HFFc6 (cell line): Measurements from ENCODE around the gene ALDH3B1. TPM values are rescaled to one million over a fixed set of nuclear protein-coding genes. Genes with fewer than 3 reads are reported as not detected.

Experiments
- DNase-seq: peaks from one replicate; pipeline ENCODE4 v3.0.0-alpha.2; 2018
- H3K27ac Mint-ChIP-seq: 2 replicates; pipeline ENCODE4 v1.8.0; 2020; ENCODE audit warnings: mild to moderate bottlenecking, mixed read lengths
- H3K27me3 Mint-ChIP-seq: 2 replicates; pipeline ENCODE4 v1.8.0; 2021; ENCODE audit warnings: mild to moderate bottlenecking, moderate library complexity, mixed read lengths; ENCODE audit not compliant: insufficient read depth
- H3K36me3 Mint-ChIP-seq: 2 replicates; pipeline ENCODE4 v1.8.0; 2021; ENCODE audit warnings: low read depth, mixed read lengths
- H3K4me1 Mint-ChIP-seq: 2 replicates; pipeline ENCODE4 v1.8.0; 2020; ENCODE audit warnings: low read depth, mixed read lengths
- H3K4me3 Mint-ChIP-seq: 2 replicates; pipeline ENCODE4 v1.8.0; 2020; ENCODE audit warnings: mild to moderate bottlenecking, moderate library complexity, mixed read lengths
- H3K9me3 Mint-ChIP-seq: 2 replicates; pipeline ENCODE4 v1.8.0; 2020; ENCODE audit warnings: mild to moderate bottlenecking, mixed read lengths
- total RNA-seq, 6 experiments: library from RNA; stranded (reverse); fragmentation: NEBNext Ultra II Directional; extraction: Animal tissue kit (Norgen Biotek cat#: 25700); gene quantifications; 2 replicates in 1 of 6; 3 replicates in 5 of 6; pipeline ENCODE4 v1.2.3, GENCODE V29; 2021
- TF ChIP-seq, protein P1 (sequence below): fragments of 200-600 bp; sonication (generic); IDR thresholded peaks from 2 replicates; pipeline ENCODE4 v1.5.0; 2021; ENCODE audit warnings: antibody characterized with exemption, mild to moderate bottlenecking

Gene ALDH3B1
- total RNA-seq, 6 experiments from 2014 or later: 29.5 to 47.4 (median 43.4) TPM

DNA sequence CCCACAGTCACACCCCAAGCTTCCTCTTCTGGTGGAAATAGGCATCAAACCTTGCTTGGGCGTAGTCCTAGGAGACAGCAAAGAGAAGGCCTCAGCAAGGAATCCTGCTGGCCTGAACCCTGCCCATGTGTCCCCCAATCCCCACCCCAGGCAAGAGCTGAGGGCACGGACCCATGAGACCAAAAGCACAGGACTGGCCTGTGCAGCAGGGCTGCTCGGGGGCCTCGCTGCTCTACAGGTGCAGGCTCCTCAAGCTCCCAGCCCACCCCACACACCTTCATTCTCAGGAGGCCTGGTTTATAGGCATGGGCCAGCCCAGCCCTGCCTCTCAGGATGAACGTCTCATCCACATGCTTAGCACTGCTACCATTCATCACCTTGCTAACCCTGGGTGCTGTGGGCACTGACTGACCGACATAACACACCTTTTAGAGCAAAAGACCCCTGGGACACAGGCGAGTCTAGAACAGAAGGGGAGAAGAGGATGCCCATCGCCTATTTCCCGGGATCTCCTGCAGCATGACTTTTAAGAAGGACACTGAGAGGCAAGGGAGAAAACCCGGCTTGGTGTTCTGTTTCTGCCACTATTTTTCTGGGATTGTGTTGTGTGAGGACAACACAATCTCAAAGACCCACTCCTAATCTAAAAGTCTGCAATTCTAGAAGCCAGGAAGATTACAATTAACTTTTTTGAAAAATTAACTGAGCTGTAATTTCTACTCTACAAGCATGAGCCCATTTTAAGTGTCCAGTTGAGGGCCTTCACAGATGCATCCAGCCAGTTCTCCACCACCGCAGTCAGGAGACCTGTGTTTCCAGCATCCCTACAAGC lies 44.1 kb downstream of the ALDH3B1 start:
- H3K4me3 Mint-ChIP-seq: no peak overlapping the region; the same call in 1 of the 2 replicates

DNA sequence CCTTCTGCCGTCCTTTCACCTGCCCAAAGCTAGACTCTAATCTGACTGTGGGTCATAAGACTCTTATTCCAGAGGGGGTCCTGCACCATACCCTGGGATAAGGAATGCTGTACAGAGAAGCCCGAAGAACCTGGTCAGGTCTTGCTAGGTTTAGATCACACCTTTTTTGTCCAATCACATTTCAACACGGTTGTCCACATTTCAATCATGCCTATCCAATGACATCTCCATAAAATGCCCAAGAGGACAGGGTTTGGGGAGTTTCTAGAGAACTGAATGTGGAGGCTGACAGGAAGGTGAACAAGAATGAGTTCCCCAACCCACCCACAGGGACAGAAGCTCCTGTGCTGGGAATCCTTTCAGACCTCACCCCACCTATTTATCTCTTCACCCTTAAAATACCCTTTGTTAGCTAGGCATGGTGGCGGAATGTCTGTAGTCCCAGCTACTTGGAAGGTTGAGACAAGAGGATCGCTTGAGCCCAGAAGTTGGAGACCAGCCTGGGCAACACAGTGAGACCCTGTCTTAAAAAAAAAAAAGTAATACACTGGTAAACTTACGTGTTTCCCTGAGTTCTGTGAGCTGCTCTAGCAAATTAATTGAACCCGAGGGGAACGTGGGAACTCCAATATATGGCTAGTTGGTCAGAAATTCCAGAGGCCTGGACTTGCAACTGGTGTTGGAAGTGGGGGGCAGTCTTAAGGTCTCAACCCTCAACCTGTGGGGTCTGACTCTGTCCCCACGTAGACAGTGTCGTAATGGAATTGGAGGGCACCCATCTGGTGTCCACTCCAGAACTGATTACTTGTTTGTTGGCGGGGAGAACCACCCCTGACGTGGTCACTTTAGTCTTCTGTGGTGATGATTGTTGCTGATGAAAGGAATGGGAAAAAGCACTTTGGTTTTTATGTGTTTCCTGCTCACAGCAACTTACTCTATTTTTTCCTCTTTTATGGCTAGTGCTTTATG lies 46.5 kb downstream of the ALDH3B1 start:
- DNase-seq: no peak
- H3K9me3 Mint-ChIP-seq: no peaks in the 10 kb centered on the region
- peaks cover 9% of the 10 kb centered on the region for H3K36me3 Mint-ChIP-seq
- H3K4me3 Mint-ChIP-seq: no peak overlapping the region
- TF ChIP-seq, protein P1, sequence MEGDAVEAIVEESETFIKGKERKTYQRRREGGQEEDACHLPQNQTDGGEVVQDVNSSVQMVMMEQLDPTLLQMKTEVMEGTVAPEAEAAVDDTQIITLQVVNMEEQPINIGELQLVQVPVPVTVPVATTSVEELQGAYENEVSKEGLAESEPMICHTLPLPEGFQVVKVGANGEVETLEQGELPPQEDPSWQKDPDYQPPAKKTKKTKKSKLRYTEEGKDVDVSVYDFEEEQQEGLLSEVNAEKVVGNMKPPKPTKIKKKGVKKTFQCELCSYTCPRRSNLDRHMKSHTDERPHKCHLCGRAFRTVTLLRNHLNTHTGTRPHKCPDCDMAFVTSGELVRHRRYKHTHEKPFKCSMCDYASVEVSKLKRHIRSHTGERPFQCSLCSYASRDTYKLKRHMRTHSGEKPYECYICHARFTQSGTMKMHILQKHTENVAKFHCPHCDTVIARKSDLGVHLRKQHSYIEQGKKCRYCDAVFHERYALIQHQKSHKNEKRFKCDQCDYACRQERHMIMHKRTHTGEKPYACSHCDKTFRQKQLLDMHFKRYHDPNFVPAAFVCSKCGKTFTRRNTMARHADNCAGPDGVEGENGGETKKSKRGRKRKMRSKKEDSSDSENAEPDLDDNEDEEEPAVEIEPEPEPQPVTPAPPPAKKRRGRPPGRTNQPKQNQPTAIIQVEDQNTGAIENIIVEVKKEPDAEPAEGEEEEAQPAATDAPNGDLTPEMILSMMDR: no peak
- peaks cover 6% of the 10 kb centered on the region for H3K27me3 Mint-ChIP-seq
- no peak overlapping the region for H3K27ac Mint-ChIP-seq
- H3K4me1 Mint-ChIP-seq: peaks cover 4% of the 10 kb centered on the region; the same call in 1 of the 2 replicates

More for the DNA sequence above, 44.1 kb downstream of the ALDH3B1 start:
- H3K27me3 Mint-ChIP-seq: peaks cover 6% of the 10 kb centered on the region
- no peak for DNase-seq
- TF ChIP-seq, protein P1: no peak
- H3K4me1 Mint-ChIP-seq: peaks cover 4% of the 10 kb centered on the region; the same call in 1 of the 2 replicates
- no peaks in the 10 kb centered on the region for H3K9me3 Mint-ChIP-seq
- H3K27ac Mint-ChIP-seq: peak overlapping the region; percentile 57; the same call in 1 of the 2 replicates
- peaks cover 16% of the 10 kb centered on the region for H3K36me3 Mint-ChIP-seq

DNA sequence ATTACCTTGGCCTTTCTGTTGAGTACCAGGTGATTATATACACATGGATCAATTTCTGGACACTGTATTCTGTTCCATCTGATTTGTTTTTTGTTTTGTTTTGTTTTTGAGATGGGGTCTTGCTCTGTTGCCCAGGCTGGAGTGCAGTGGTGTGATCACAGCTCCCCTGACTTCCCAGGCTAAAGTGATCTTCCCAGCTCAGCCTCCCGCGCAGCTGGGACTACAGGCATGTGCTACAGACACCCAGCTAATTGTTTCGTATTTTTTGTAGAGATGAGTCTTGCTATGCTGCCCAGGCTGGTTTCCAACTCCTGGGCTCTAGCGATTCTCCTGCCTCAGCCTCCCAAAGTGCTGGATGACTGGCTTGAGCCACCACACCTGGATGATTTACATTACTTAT lies 47.7 kb downstream of the ALDH3B1 start:
- no peaks in the 10 kb centered on the region for H3K9me3 Mint-ChIP-seq
- no peak overlapping the region for H3K27ac Mint-ChIP-seq

DNA sequence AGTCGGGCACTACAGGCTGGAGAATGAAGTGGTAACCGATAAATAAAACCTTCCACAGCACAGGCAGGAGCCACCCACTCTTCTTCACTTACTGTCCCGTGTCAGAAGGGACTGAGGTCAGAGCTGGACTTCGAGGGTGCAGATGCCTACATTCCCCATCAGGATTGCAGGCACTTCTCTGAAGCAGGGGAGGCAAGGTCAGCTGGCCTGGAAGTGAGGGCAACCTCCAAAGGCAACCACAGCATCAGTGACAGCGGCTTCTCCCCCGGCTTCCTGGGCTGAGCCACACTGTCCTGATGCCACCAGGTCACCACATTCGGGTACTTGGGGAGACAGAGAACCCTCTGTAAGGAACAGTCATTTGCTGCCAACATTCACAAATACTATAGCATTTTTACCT lies 51.4 kb downstream of the ALDH3B1 start:
- Mint-ChIP-seq H3K36me3 (peaks cover 3% of the 10 kb centered on the region; the same call in 1 of the 2 replicates), H3K4me3 (no peak overlapping the region), H3K27me3 (0 out of 2 replicates have a peak, but pooled peaks cover 2% of the 10 kb centered on the region), H3K27ac (no peak overlapping the region), H3K4me1 (no peaks in the 10 kb centered on the region), H3K9me3 (no peaks in the 10 kb centered on the region)
- DNase-seq: no peak
- TF ChIP-seq, protein P1: no peak

More for the DNA sequence above, 47.7 kb downstream of the ALDH3B1 start:
- peaks cover 4% of the 10 kb centered on the region; the same call in 1 of the 2 replicates for H3K4me1 Mint-ChIP-seq
- peaks cover 3% of the 10 kb centered on the region; the same call in 1 of the 2 replicates for H3K36me3 Mint-ChIP-seq
- peaks cover 6% of the 10 kb centered on the region for H3K27me3 Mint-ChIP-seq
- DNase-seq: no peak
- H3K4me3 Mint-ChIP-seq: no peak overlapping the region
- TF ChIP-seq, protein P1: no peak

DNA sequence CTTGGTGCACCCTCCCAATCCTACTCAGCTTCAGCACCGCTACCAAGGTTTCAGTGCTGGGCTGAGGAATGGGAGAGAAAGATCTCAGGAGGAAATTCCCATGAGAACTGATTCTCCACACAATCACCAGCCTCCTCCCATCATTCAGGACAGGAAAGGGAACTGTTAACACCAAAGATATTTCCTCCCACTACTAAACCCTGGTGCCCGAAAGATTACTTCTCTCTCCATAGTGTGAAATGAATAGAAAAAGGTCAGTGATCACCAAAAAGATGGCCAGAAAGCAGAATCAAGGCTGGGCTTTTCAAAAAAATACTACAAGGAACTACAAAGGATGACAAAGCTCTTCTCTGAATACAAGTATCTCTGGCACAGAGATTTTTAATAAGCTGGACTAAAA lies 54.8 kb downstream of the ALDH3B1 start:
- no peaks in the 10 kb centered on the region for H3K4me1 Mint-ChIP-seq
- no peak overlapping the region for H3K4me3 Mint-ChIP-seq
- no peaks in the 10 kb centered on the region for H3K27me3 Mint-ChIP-seq
- H3K27ac Mint-ChIP-seq: no peak overlapping the region
- no peak for DNase-seq
- TF ChIP-seq, protein P1: no peak
- peaks cover 10% of the 10 kb centered on the region; the same call in 1 of the 2 replicates for H3K36me3 Mint-ChIP-seq
- no peaks in the 10 kb centered on the region for H3K9me3 Mint-ChIP-seq
